H1 (cell line): Measurements from ENCODE around the gene HBEGF. TPM values are rescaled to one million over a fixed set of nuclear protein-coding genes. Genes with fewer than 3 reads are reported as not detected.

ENCODE experiments used
- CBX5 ChIP-seq: fragments of 300-800, 300-1000 bp; sonication (generic); IDR thresholded peaks from 2 replicates; pipeline ENCODE4 v1.7.1; 2016; ENCODE audit warnings: antibody characterized with exemption, low read length, low read depth
- CTBP2 ChIP-seq: IDR thresholded peaks from 2 replicates; pipeline ENCODE4 v1.7.0; 2011; ENCODE audit warnings: borderline replicate concordance, mild to moderate bottlenecking, moderate library complexity, mixed read lengths, low read length; ENCODE audit not compliant: insufficient read depth, insufficient read length
- CTCF ChIP-seq, 3 experiments: IDR thresholded peaks; 1 replicate in 2 of 3; 2 replicates in 1 of 3; pipeline versions ENCODE4 v1.5.1 to v1.6.1; 2011; ENCODE audit warnings: low read length in 3 of 3, mild to moderate bottlenecking in 3 of 3, inconsistent platforms in 2 of 3, low read depth in 1 of 3, moderate library complexity in 1 of 3; ENCODE audit not compliant: insufficient read depth in 1 of 3; ENCODE audit errors: control extremely low read depth in 1 of 3
- EP300 ChIP-seq, 2 experiments: IDR thresholded peaks; 1 replicate in 1 of 2; 2 replicates in 1 of 2; pipeline ENCODE4 v1.6.1; 2011 to 2012; ENCODE audit warnings: low read depth in 2 of 2, low read length in 2 of 2, mild to moderate bottlenecking in 2 of 2, borderline replicate concordance in 1 of 2, inconsistent platforms in 1 of 2, moderate library complexity in 1 of 2
- SP4 ChIP-seq: IDR thresholded peaks from 2 replicates; pipeline ENCODE4 v1.6.1; 2012; ENCODE audit warnings: low read length, inconsistent platforms
- polyA plus RNA-seq, 7 experiments: library from polyadenylated mRNA; depleted of rRNA in 3 of 7; stranded (reverse) in 5 of 7; unstranded in 2 of 7; fragments of >200 nt in 5 of 7; fragments of 200-250 nt in 2 of 7; gene quantifications; 1 replicate in 5 of 7; 2 replicates in 1 of 7; 4 replicates in 1 of 7; pipeline versions ENCODE4 v1.2.1 to v1.2.3, GENCODE V29; 2011 to 2013; ENCODE audit warnings: missing spikeins in 2 of 7, mixed read lengths in 2 of 7
- total RNA-seq: library from RNA; stranded (reverse); fragmentation: NEBNext Ultra II Directional; extraction: Animal tissue kit (Norgen Biotek cat#: 25700); gene quantifications from 2 replicates; pipeline ENCODE4 v1.2.1, GENCODE V29; 2021

The HBEGF gene
- total and polyA plus RNA-seq, 2 of the 8 experiments (the other 6 are each of a cell fraction or from before 2014, with no cell fraction given), result 2.4 to 2.5 TPM

- TF ChIP-seq CTBP2, result no peak
- TF ChIP-seq EP300 (IDR thresholded peaks at IDR 0.05; ENCODE audit: borderline replicate concordance in 1 of 2, low read depth in 2 of 2, low read length in 2 of 2), result no peak
- no peak for TF ChIP-seq CTCF (IDR thresholded peaks at IDR 0.05; ENCODE audit: control extremely low read depth in 1 of 3, insufficient read depth in 1 of 3, low read depth in 1 of 3, low read length in 3 of 3)
- TF ChIP-seq CBX5, result no peak
- no peak for TF ChIP-seq SP4
Measured at GRCh38 chr5:140338908-140339307, 7.5 kb downstream of the HBEGF start (continued).
